HG03469 (cell line): ENCODE measurements around the gene CEBPB.
"Not testable (repeated sequence)": the region's sequence is repeated elsewhere in the genome, so short reads cannot be mapped to it uniquely, and the experiment has no call there.

ENCODE experiments used
- ATAC-seq: cut with Tn5 transposase; IDR thresholded peaks from one replicate; pipeline ENCODE4 v1.9.1; 2021; ENCODE audit warnings: mild to moderate bottlenecking, moderate library complexity, moderate number of reproducible peaks; ENCODE audit not compliant: unreplicated experiment

Gene CEBPB

GRCh38 chr20:50169329-50169823, 21.3 kb upstream of the CEBPB start:
- ATAC-seq = no peak

GRCh38 chr20:50170549-50171220, 19.9 kb upstream of the CEBPB start:
- no peak for ATAC-seq

GRCh38 chr20:50172347-50173013, 18.1 kb upstream of the CEBPB start:
- ATAC-seq = no peak

GRCh38 chr20:50174456-50174855, 16.2 kb upstream of the CEBPB start:
- no peak for ATAC-seq

- ATAC-seq = no peak
Observed at GRCh38 chr20:50175938-50176933, 14.4 kb upstream of the CEBPB start.

- not testable (repeated sequence) for ATAC-seq
Observed at GRCh38 chr20:50178672-50179071, 12.0 kb upstream of the CEBPB start.

- no peak for ATAC-seq
Observed at GRCh38 chr20:50181344-50181743, 9.3 kb upstream of the CEBPB start.

GRCh38 chr20:50182346-50182745, 8.3 kb upstream of the CEBPB start:
- ATAC-seq = no peak

- no peak for ATAC-seq
Observed at GRCh38 chr20:50185426-50185825, 5.2 kb upstream of the CEBPB start.

GRCh38 chr20:50186151-50186885, 4.3 kb upstream of the CEBPB start:
- ATAC-seq = no peak

GRCh38 chr20:50186987-50187402, 3.6 kb upstream of the CEBPB start:
- ATAC-seq = no peak

GRCh38 chr20:50187403-50188051, 3.1 kb upstream of the CEBPB start:
- no peak for ATAC-seq

- ATAC-seq = no peak
Observed at GRCh38 chr20:50188287-50188688, 2.3 kb upstream of the CEBPB start.

- no peak for ATAC-seq
Observed at GRCh38 chr20:50188879-50189680, 1.6 kb upstream of the CEBPB start.

- ATAC-seq = no peak
Observed at GRCh38 chr20:50189681-50190250, 864 bp upstream of the CEBPB start.

GRCh38 chr20:50191065-50191543, 474 bp downstream of the CEBPB start:
- no peak for ATAC-seq

GRCh38 chr20:50191544-50192363, 1.1 kb downstream of the CEBPB start:
- no peak for ATAC-seq
